Putamen (tissue), 1 donor: ENCODE results near the gene LRRC2.
"Not testable (repeated sequence)": the region's sequence is repeated elsewhere in the genome, so short reads cannot be mapped to it uniquely, and the experiment has no call there.

ENCODE experiments used
- DNase-seq: peaks from one replicate; pipeline ENCODE4 v3.0.0-alpha.2; 2016; ENCODE audit warnings: low spot score

Gene LRRC2

DNA sequence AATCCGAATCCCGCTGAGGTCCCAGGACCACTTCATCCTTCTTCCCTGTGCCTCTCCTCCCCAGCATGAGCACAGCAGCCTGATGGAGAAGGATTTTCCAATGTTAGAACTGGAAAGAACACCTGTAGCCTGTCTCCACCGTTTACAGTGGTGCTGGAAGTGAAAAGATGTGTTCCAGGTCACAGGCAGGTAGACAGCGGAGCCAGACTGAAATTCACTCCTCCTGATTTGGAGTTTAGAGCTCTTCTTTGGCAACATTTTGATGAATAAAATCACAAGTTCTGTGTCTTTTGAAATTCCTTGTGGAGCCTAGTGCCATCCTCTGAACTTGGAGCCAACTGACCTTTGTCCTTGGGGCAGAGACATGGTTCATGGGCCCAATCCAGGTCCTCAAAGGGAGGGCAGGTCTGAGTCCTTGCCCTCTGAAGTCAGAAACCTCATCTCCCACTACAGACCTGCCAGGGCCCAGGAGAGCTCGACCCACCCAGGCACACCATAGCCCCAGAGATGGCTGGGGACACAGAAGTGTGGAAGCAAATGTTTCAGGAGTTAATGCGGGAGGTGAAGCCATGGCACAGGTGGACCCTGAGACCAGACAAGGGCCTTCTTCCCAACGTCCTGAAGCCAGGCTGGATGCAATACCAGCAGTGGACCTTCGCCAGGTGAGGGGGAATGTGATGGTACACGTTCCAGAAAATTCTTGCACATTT lies 68.4 kb downstream of the LRRC2 start, which contains the start of gene RTP3:
Gene RTP3 (plus strand): TSS at position 421 of the 710 bp plus-strand sequence. CDS start 87 bp downstream, at position 508.
- DNase-seq = no peak

DNA sequence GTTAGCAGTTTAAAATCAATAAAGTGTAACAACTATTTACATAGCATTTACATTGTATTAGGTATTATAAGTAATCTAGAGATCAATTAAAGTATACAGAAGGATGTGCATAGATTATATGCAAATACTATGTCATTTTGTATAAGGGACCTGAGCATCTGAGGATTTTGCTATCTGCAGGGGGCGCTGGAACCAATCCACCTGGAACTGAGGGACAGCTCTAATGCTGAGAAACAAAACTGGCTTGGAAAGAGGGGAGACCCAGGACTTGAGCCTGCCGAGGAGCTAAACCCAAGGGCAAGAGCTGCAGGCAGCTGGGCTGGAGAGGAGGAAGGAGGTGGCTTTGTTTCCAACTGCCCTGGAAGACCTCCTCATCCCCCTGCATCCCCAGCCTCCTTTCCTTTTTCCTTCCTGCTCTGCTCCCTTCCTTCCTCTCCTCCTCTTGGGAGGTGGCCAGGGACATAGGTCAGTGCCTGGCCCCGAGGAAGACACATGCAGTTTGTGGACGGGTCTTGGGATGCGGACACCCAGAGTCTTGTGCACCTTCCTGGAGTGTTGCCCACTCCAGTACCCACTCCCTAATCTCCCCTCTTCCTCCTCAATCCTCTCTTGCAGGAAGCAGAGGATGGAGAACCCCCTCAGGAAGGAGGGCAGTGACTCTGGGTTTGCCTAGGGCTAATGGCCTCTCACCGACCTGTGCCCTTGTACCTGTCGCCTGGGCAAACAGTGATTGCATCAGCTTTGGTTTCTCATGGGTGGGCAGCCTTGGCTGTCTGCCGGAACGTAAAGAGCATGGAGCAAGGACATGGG lies 69.2 kb downstream of the LRRC2 start:
- no peak for DNase-seq

DNA sequence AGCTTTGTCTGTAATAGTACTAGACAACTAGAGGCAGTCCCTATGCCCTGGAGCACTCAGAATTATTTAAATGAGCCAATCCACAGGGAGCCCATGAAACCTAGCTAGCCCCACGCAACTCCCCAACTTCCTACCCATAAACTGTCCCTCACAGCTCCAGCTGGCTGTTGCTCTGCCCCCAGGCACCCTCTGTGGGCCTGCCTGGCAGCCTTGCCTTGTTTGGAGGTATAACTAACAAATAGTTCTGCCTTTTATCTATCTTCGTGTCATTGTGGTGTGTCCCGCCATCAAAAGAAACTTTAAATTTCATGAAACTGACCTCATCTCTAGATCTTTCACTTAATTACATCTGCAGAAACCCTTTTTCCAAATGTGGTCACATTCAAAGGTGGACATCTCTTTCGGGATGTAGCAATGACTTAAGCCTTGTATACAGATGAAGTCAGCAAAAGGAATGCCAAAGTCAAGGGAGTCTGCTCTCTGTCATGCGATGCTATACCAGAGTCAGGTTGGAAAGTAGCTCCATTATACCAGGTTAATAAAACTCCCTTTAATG lies 70.1 kb downstream of the LRRC2 start:
- no peak for DNase-seq

DNA sequence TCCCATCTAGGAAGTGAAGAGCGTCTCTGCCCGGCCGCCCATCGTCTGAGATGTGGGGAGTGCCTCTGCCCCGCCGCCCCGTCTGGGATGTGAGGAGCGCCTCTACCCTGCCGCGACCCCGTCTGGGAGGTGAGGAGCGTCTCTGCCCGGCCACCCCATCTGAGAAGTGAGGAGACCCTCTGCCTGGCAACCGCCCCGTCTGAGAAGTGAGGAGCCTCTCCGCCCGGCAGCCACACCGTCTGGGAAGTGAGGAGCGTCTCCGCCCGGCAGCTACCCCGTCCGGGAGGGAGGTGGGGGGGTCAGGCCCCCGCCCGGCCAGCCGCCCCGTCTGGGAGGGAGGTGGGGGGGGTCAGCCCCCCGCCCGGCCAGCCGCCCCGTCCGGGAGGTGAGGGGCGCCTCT lies 71.6 kb downstream of the LRRC2 start:
- not testable (repeated sequence) for DNase-seq

DNA sequence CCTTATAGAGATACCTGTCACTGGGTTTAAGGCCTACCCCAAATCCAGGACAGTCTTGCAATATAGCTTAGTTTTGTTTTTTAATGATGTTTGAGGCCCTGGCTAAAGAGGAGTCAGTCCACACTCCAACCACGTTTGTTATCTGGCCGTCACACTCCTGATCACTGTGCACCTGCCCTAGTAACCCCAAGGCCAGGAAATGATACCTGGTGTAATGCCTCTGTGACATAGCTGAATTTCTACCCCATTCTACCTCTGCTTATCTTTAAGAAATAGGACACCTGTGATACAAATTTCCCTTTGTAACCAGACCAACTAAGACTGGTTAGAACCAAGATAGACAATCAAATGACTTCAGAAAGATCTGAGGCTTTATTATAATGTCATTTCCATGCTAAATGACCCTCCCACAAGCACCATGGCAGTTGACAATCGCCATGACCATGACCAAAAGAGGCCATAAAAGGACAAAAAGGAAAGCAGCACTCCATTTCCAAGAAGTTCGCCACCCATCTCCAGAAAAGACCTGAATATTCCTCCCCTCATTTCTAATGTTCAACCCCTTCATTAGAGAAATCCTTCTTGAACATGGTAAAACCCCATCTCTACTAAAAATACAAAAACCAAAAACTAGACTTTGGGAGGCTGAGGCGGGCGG lies 73.1 kb downstream of the LRRC2 start:
- DNase-seq = no peak

DNA sequence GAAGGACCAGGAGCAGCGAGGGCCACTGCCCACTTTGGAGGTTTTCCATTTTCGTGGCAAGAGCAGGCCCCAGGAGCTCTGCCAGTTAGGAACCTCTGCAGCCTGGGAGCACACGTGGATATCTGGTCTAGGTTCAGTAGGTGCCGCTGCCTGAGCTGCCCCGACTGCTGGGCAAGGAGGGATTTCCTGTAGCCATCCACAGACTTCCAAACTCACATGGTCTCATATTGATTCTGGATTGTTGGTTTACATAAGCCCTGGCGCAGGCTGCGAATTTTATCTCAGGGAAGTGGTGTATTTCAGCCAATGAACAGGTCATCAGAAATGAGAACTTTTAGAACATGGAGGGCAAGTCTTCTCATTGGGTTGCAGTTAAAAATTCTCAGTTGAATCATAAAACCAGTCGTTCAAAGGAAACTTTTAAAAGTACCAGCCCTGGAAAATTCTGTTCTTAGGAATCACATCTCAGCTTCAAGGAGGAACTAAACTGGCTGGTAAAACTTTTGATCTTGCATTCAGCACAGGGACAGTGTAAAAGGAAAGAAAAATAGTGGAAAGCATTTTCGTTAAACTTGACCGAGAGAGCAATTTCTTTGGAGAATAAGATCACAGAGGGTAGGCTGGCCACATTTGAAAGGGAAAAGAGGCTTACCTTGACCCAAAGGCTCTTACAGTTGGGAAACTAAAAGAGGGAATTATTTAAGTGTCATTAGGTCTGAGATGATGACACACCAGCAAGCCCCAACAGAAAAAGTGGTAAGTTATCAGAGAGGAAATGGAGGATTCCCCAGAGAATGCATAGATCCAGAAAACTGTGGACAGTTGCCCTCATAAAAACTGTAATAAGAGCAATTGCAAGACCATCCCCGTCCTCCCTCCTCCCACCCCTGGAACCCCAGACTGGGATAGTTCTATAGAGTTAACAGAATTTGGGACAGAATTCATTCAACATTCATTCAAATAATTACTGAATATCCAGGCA lies 74.7 kb downstream of the LRRC2 start:
- DNase-seq = no peak

DNA sequence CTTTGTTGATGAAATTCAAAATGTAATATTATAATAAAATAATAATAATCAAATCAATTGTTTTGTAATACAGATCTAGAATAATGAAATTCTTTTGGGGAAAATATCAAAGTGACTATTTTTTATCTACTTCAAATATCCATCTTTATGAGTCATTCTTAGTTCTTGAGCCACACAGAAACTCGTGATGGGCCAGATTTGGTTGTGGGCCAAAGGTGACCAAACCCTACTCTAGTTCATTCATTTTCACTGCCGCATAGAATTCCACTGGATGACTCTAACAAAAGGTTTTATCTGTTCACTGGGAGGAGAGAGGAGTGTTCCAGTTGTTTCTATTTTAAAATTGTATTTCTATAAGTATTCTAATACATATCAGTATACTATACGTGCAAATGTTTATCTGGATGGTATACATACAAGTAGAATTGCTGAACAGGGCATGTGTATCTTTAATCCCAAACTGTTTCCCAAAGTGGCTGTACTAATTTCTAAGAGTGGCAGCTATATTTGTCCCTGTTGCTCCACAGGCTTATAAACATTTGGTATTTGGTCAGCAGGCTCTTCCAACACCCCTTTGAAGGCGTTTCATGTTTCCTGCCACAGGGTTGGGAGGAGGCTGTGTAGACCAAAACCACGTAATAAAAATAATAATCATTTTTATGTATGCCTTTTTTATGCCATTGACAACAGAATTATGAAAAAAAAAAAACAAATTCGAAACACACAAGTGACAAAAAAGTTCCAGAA lies 75.6 kb downstream of the LRRC2 start:
- no peak for DNase-seq

DNA sequence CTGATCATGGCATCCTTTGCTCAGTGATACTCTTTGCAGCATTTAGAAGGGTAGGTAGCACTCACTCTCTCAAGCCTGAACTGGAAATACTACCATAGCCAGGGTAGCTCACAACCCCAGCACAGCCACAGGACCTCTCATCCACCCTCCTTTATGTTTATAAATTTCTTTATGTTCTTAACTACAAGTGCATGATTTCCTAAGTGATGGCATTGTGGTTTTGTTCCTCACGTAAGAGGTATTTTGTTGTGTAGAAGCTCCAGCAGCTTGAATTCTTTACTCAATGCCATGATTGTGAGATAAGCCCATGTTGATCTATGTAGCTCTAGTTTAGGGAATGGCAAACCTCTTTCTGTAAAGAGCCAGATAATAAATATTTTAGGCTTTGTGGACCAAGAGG lies 76.2 kb downstream of the LRRC2 start:
- DNase-seq = no peak

DNA sequence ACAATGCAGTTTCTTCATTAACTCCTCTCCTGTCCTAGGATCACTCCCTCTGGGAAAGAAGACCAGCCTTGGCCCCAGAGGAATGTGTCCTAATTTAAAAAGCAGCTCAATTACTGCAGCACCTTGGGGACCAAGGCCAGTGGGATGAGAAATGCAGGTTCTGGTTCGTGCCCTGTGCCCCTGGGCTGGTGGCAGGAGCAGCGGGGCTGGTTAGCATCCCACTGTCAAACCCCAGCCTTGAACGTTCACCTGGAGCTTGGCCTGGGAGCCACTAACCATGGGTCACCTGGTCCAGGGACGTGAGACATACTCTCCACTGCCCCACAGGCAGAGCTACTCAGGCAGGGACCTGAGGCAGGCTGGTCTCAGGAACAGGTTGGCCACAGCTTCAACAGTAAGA lies 76.7 kb downstream of the LRRC2 start:
- DNase-seq = no peak

DNA sequence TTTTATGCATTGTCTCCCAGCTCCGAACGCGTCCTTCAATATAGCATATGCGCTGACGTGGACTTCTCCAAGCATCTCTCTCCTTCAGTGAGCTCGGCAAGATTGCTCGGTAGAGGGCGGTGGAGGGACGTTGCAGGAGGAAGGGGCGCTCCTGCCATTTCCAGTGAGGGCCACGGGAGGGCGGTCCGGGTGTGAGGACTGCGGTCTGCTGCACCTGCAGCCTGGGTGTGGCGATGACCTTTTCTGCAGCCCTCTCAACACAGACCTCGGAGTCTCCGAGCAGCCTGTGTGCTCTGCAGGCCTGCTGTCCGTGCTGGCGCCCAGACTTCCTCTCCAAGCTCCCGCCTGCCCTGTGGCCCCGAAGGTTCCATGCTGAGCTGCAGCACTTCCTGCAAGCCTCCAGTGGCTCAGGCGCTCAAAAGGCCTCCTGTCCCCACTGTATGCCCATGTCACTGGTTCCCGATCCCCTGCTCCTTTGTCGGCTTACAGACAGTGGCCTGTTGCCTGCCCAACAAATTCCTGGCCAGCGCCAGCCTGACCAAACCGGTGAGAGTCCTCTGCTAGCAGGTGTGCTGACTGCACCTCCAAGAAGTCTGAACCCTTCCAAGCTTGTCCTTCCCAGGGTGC lies 77.3 kb downstream of the LRRC2 start:
- peak; percentile 76 for DNase-seq

DNA sequence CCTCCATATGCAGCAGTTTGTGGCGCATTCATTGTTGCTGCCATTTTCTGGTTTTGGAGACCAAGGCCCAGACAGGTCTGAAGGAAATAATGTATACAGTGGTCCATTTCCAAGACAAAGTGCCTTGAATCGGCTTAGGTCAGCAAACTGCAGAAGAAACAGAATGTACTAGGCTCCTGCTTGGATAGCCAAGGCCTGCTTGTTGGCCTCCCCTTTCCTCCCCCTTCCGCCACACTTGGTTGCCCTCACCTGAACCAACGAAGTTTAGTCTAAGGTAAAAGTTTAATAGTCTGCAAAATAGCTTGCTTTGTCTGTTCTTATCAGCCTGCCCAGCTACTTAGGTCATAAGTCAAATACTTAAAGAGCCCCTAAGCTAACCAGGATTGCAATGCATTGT lies 80.3 kb downstream of the LRRC2 start:
- no peak for DNase-seq

DNA sequence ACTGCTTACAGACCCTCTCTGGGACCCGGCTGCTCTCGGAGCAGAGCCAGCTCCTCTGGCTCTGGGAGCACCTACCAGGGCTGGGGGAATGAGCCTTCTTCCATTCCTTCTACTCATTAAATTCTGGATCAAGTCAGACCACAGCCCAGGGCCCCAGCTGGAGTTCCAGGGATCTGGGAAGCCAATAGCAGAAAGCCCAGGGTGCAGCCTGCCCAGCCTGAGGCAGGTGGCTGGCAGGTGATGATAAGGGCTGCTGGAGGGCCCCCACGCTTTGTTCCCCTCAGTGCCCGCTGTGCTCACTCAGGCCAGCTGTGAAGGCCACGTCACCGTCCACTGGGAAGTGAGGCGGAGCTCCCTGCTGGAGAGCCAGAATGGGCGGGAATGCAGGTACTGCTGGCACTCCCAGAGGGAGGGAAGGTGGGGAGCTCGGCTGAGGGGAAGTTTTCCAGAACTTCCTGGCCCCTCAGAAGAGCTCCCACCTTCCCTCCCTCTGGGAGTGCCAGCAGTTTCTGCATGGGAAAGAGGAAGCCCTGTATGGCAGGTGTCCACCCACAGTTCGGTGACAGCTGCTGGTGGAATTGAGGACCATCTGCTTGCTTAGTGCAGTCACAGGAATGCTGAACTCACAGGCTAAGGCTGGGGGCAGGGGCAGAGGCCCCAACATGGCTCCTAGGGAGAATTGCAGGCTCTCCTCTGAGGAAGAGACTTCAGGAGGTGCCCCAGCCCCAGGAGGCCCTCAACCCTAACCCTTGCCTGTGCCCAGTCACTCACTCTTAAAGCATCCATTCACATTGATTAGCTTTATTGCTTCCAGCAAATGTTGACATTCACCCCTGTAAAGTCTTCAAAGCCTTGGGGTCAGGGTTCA lies 81.0 kb downstream of the LRRC2 start:
- no peak for DNase-seq

DNA sequence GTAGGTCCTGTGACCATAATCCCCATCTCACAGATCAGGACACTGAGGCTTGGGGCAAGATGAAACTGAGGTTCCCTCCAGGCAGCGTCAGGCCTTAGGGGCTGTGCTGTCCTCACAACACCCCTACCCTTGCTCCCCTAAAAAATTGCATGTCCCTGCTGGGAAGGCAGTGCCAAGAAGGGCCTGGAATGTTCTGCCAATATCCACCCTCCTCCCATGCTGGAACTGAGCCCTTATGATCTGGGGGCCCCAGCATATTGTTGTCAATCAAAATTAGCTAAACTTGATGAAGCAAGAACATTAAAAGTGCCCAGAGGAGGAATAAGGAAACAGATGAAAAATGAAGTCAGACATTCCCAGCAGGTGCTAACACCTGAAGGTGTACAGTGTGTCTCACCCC lies 81.7 kb downstream of the LRRC2 start:
- DNase-seq = no peak

DNA sequence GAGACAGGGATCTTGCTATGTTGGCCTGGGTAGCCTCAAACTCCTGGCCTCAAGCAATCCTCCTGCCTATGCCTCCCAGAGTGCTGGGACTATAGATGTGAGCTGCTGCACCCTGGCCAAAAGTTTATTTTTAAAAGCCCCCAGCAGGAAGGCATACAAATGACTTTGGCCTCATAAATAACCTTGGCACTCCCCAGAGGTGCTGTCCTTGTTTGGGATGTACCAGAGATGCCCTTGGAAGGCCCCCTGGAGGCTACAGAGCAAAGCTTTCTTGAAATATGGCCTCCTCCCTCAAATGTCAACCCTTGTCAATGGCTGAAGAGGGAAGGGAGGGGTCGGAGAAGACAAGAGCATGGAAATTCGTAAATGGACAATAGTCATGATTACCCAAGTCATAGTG lies 82.3 kb downstream of the LRRC2 start:
- DNase-seq = no peak

DNA sequence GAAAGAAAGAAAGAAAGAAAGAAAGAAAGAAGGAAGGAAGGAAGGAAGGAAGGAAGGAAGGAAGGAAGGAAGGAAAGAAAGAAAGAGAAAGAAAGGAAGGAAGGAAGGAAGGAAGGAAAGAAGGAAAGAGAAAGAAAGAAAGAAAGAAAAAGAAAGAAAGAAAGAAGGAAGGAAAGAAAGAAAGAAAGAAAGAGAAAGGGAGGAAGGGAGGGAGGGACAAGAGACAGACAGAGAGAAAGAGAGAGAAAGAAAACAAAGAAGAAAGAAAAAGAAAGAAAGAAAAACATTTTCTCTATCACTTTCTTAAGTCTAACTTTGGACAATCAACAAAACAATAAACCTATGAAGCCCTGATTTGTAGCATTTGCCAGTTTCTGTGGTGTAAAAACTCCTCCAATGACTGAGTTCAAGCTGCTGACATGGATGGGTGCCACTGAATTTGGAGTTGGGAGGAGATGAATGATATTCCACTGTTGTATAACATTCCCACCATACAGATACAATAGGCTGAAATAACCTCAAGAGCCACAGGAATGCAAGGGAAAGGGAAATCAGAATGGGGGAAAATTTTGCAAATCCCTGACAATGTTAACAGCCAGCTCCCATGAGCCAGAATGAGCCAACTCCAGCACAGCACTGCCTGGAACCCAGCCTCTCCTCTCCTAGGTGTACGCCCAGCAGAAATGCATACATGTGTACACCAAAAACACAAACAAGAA lies 83.3 kb downstream of the LRRC2 start:
- no peak for DNase-seq

DNA sequence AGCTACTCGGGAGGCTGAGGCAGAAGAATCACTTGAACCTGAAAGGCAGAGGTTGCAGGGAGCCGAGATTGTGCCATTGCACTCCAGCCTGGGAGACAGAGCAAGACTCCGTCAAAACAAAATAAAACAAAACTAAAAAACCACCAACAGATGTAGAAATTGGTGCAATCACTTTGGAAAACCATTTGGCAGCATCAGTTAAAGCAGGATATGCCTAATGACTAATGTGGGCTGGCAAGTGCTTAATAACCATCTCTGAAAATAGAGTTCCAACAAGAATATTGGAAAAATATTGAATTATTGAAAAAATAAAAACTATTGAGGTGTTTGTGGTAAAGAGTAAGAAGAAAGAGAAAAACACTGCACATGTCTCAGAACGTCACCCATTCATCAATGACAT lies 84.5 kb downstream of the LRRC2 start:
- DNase-seq = no peak

DNA sequence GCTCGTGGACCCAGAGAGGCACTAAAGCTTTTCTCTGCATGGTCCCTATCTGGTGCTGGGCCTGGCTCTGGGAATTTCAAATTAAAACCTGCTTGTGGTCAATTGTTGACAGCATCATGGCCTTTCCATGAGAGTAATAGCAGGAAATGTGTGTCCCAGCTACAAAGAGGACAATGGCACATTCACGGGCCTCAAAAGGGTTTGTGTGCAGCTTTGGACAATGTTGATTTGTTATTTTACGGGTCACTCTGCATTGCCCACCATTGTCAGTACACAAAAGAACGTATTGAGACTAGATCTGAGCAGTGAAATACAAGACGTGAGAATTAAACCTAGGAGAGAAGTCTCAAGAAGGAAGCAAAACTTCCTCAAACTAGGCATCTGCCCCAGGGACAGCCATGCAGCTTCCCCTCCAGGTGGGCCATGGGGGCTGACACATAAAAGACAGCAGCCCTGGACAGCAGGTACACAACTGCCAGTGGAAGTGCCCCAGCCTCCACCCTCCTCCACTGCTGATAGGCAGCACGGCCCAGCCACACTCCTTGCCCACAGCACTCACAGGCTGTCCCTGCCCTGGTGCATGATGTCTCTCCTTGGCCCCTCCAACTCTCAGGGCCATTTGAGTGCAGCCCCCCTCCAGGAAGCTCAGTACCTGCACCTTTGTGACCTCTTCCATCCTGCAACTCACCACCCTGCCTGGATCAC lies 85.5 kb downstream of the LRRC2 start:
- peak; percentile 44 for DNase-seq

DNA sequence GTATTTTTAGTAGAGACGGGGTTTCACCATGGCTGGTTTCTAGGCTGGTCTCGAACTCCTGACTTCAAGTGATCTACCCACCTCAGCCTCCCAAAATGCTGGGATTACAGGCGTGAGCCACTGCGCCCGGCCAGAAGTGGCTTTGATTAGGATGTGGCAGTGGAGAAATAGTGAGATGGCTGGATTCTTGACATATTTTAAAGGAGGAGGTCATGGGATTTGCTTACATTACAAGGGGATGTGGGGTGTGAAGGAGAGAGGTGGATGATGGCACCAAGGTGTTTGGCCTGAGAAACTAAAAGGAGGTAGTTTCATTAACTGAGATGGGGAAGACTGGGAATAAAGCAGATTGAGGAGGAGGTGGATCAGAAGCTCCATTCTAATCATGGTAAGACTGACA lies 86.4 kb downstream of the LRRC2 start:
- DNase-seq = no peak
